Heart left ventricle (tissue), 13 donors: ENCODE measurements around the gene BPTF.

ENCODE experiments used
- POLR2A ChIP-seq, 2 donors: fragments of 450-650 bp; IDR thresholded peaks; one replicate each; pipeline ENCODE4 v1.6.1; 2017; ENCODE audit warnings: antibody characterized with exemption in 2 of 2, mild to moderate bottlenecking in 2 of 2, moderate library complexity in 2 of 2
- TF ChIP-seq, protein P1 (sequence below), 12 donors: fragments of 200-600 bp; sonication (generic) in 4 of 12; IDR thresholded peaks; one replicate each; pipeline versions ENCODE4 v1.5.0 to v1.8.0; 2018 to 2022; ENCODE audit warnings: antibody characterized with exemption in 12 of 12, mild to moderate bottlenecking in 5 of 12
- donor health status: ischemic (EF 13 %, LVEDD 7.1; RV severe dilation, severe dysfunction).
- donor health status: DM: no; HTN: yes; CAD: no.
- donor health status: DM: no; HTN: no; CAD: no.
- donor health status: ischemic (EF 25% LVEDD 6.9; RV normal size, moderate dysfunction).
- donor health status: ischemic (EF 25% LVEDD 5.7; RV mildly dilated, moderate dysfunction).
- donor health status: ischemic (EF 35%, LVEDD 5.7; RV mildly dilated, moderate dysfunction).
- donor health status: nonischemic (EF 11% LVEDD 7.7; RV severe dilation, severe dysfunction).
- donor health status: DM: yes; HTN: yes; CAD: no.
- donor health status: PGD.
- donor health status: ischemic (EF 29% LVEDD 5.4; RV normal size, mild dysfunction).
- donor health status: nonischemic (EF 23%, LVEDD 6.1; RV moderate dilation, normal function).

- TF ChIP-seq, protein P1, sequence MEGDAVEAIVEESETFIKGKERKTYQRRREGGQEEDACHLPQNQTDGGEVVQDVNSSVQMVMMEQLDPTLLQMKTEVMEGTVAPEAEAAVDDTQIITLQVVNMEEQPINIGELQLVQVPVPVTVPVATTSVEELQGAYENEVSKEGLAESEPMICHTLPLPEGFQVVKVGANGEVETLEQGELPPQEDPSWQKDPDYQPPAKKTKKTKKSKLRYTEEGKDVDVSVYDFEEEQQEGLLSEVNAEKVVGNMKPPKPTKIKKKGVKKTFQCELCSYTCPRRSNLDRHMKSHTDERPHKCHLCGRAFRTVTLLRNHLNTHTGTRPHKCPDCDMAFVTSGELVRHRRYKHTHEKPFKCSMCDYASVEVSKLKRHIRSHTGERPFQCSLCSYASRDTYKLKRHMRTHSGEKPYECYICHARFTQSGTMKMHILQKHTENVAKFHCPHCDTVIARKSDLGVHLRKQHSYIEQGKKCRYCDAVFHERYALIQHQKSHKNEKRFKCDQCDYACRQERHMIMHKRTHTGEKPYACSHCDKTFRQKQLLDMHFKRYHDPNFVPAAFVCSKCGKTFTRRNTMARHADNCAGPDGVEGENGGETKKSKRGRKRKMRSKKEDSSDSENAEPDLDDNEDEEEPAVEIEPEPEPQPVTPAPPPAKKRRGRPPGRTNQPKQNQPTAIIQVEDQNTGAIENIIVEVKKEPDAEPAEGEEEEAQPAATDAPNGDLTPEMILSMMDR (IDR thresholded peaks at IDR 0.05), result no peak
- TF ChIP-seq POLR2A (IDR thresholded peaks at IDR 0.05), result no peak
Measured at GRCh38 chr17:67865438-67865837, 40.1 kb downstream of the BPTF start.
